Panc1 (cell line): ENCODE data around the gene ADARB1. TPM values are rescaled to one million over a fixed set of nuclear protein-coding genes. Genes with fewer than 3 reads are reported as not detected.

Source experiments
- ATAC-seq: fragments of 200-7000 bp; cut with Tn5 transposase; 2 replicates; pipeline ENCODE4 v1.9.1; 2020; ENCODE audit warnings: mild to moderate bottlenecking, moderate library complexity
- BruUV-seq: library from RNA; stranded (reverse); fragments of 400-500 nt; replicated peaks from 2 replicates; lab custom pipeline; 2021; lab: Mats Ljungman, UMichigan
- CTCF ChIA-PET: fragments of 300-600 bp; sonication (Branson Sonifier 250); formaldehyde crosslinking; loops from one replicate; lab custom pipeline; 2022; ENCODE audit warnings: antibody characterized with exemption; lab: Charles Lee
- POLR2A ChIA-PET: fragments of 300-600 bp; sonication (Branson Sonifier 250); formaldehyde crosslinking; loops from one replicate; lab custom pipeline; 2022; ENCODE audit warnings: antibody characterized with exemption; lab: Charles Lee
- DNase-seq: peaks from one replicate; pipeline ENCODE4 v3.0.0-alpha.2; 2010; ENCODE audit warnings: low read depth, low spot score
- H3K27ac ChIP-seq: 2 replicates; pipeline ENCODE4 v1.5.1; 2011; ENCODE audit warnings: mild to moderate bottlenecking, low read length, inconsistent platforms
- H3K27me3 ChIP-seq: fragments of 200-500 bp; sonication (Bioruptor generic); 2 replicates; pipeline ENCODE4 v1.6.0; 2014; ENCODE audit warnings: low read length, inconsistent platforms; ENCODE audit not compliant: control insufficient read depth, insufficient read depth
- H3K36me3 ChIP-seq: fragments of 200-500 bp; sonication (Bioruptor generic); 2 replicates; pipeline ENCODE4 v1.5.1; 2014; ENCODE audit warnings: inconsistent platforms, mild to moderate bottlenecking, low read length, moderate library complexity; ENCODE audit not compliant: control insufficient read depth, insufficient read depth
- H3K4me1 ChIP-seq: 2 replicates; pipeline ENCODE4 v1.5.1; 2011; ENCODE audit warnings: inconsistent platforms, mild to moderate bottlenecking, low read length, moderate library complexity; ENCODE audit not compliant: control insufficient read depth, insufficient read depth
- H3K4me3 ChIP-seq, 2 experiments: 2 replicates each; pipeline ENCODE4 v1.5.1; 2011 to 2012; ENCODE audit warnings: low read depth in 2 of 2, low read length in 2 of 2, mild to moderate bottlenecking in 2 of 2, inconsistent platforms in 1 of 2, moderate library complexity in 1 of 2
- H3K9me3 ChIP-seq: fragments of 200-500 bp; sonication (Bioruptor generic); 2 replicates; pipeline ENCODE4 v1.5.1; 2014; ENCODE audit warnings: low read depth, mild to moderate bottlenecking, inconsistent platforms, low read length, moderate library complexity; ENCODE audit not compliant: control insufficient read depth, insufficient read depth
- POLR2AphosphoS5 ChIP-seq: IDR thresholded peaks from 2 replicates; pipeline ENCODE4 v1.6.1; 2012; ENCODE audit warnings: mild to moderate bottlenecking, low read depth, low read length, moderate library complexity
- REST ChIP-seq, 2 experiments: IDR thresholded peaks; 2 replicates each; pipeline ENCODE4 v1.6.1; 2011 to 2012; ENCODE audit warnings: low read depth in 2 of 2, control low read depth in 1 of 2, low read length in 1 of 2, mild to moderate bottlenecking in 1 of 2, moderate library complexity in 1 of 2; ENCODE audit not compliant: insufficient read depth in 1 of 2
- SIN3A ChIP-seq: IDR thresholded peaks from 2 replicates; pipeline ENCODE4 v1.6.1; 2012; ENCODE audit warnings: low read depth, mild to moderate bottlenecking, low read length, moderate library complexity, borderline replicate concordance; ENCODE audit not compliant: insufficient read depth
- TCF7L2 ChIP-seq: IDR thresholded peaks from 2 replicates; pipeline ENCODE4 v1.6.1; 2011; ENCODE audit warnings: mild to moderate bottlenecking, low read depth, low read length, inconsistent platforms
- in situ Hi-C: cut with HindIII; loops from 2 replicates; pipeline ENCODE4 v1.10.0; 2016; ENCODE audit warnings: low sequenced_read_pairs, low pct_unique_long_range_greater_than_20kb
- intact Hi-C: fragments of 100-400 bp; cut with micrococcal nuclease; formaldehyde crosslinking; loops from one replicate; pipeline ENCODE4 v1.10.0; 2022; ENCODE audit not compliant: unreplicated experiment
- total RNA-seq: library from RNA; stranded (reverse); gene quantifications from one replicate; pipeline ENCODE4 v1.2.1, GENCODE V29; 2021; ENCODE audit not compliant: unreplicated experiment
- TF ChIP-seq, protein P1 (sequence below): fragments of 450-650 bp; IDR thresholded peaks from 2 replicates; pipeline ENCODE4 v1.5.1; 2017; ENCODE audit warnings: mild to moderate bottlenecking

Gene ADARB1
- total RNA-seq, 1 experiment from 2014 or later, result 15.0 TPM

DNA sequence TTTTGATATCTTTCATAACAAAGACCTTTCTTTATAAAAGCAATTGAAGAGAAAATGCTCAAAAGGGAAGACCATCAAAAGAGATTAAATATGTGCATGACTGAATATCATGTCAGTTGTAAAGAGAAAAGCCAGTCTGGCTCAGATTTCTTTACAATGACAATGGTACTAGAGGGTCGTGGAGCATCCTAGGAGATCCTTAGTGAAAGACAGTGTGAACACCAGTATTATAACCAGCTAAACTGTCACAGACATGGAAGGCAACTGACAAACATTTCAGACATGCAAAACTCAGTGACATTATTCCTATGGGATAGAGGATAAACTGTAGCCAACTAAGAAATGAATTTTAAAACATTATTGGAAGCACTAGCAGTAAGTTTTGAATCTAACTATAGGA, 27.1 kb upstream of the ADARB1 start:
- no TSS peak for BruUV-seq

GRCh38 chr21:45048026-45048698, 26.2 kb upstream of the ADARB1 start:
- no TSS peak for BruUV-seq
- no peak overlapping the region for H3K4me3 ChIP-seq
- intact Hi-C loops, result no loop called here
- ATAC-seq (no peak), DNase-seq (no peak)
- in situ Hi-C loops, result no loop called here
- ChIA-PET CTCF (no interaction called here), POLR2A (no interaction called here)
- no peaks in the 10 kb centered on the region for H3K4me1 ChIP-seq
- H3K36me3 ChIP-seq, result no peaks in the 10 kb centered on the region
- H3K27ac ChIP-seq, result no peak overlapping the region
- no peaks in the 10 kb centered on the region for H3K9me3 ChIP-seq
- TF ChIP-seq POLR2AphosphoS5 (no peak), TCF7L2 (no peak), REST (IDR thresholded peaks at IDR 0.05; ENCODE audit: insufficient read depth in 1 of 2, low read depth in 2 of 2, low read length in 1 of 2) (no peak), SIN3A (no peak)
- TF ChIP-seq, protein P1, sequence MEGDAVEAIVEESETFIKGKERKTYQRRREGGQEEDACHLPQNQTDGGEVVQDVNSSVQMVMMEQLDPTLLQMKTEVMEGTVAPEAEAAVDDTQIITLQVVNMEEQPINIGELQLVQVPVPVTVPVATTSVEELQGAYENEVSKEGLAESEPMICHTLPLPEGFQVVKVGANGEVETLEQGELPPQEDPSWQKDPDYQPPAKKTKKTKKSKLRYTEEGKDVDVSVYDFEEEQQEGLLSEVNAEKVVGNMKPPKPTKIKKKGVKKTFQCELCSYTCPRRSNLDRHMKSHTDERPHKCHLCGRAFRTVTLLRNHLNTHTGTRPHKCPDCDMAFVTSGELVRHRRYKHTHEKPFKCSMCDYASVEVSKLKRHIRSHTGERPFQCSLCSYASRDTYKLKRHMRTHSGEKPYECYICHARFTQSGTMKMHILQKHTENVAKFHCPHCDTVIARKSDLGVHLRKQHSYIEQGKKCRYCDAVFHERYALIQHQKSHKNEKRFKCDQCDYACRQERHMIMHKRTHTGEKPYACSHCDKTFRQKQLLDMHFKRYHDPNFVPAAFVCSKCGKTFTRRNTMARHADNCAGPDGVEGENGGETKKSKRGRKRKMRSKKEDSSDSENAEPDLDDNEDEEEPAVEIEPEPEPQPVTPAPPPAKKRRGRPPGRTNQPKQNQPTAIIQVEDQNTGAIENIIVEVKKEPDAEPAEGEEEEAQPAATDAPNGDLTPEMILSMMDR, result no peak
- no peaks in the 10 kb centered on the region for H3K27me3 ChIP-seq

More for the DNA sequence above, 27.1 kb upstream of the ADARB1 start:
- intact Hi-C loops (no loop called here), in situ Hi-C loops (no loop called here)
- CTCF ChIA-PET, result no interaction called here
- TF ChIP-seq POLR2AphosphoS5 (no peak), REST (IDR thresholded peaks at IDR 0.05; ENCODE audit: insufficient read depth in 1 of 2, low read depth in 2 of 2, low read length in 1 of 2) (no peak), SIN3A (no peak), TCF7L2 (no peak)
- TF ChIP-seq, protein P1, result no peak
- Histone ChIP-seq H3K4me3 (no peak overlapping the region), H3K9me3 (no peaks in the 10 kb centered on the region), H3K27ac (no peak overlapping the region), H3K4me1 (no peaks in the 10 kb centered on the region), H3K36me3 (no peaks in the 10 kb centered on the region), H3K27me3 (no peaks in the 10 kb centered on the region)
- POLR2A ChIA-PET, result no interaction called here
- ATAC-seq, result no peak
- DNase-seq, result no peak
